CD14-positive monocyte (primary cell): ENCODE results near the gene MDGA2. TPM values are rescaled to one million over a fixed set of nuclear protein-coding genes. Genes with fewer than 3 reads are reported as not detected.

Source experiments
- DNase-seq, 3 donors: peaks; one replicate each; pipeline ENCODE4 v3.0.0-alpha.2; 2011 to 2022
- H2AFZ ChIP-seq: 2 replicates; pipeline ENCODE4 v1.6.0; 2012; ENCODE audit warnings: mild to moderate bottlenecking, low read depth, low read length, inconsistent platforms; ENCODE audit not compliant: insufficient read depth, poor library complexity, severe bottlenecking
- H3K27ac ChIP-seq, 2 donors: 1 replicate in 1 of 2; 2 replicates in 1 of 2; pipeline ENCODE4 v1.5.1; 2012 to 2013; ENCODE audit warnings: low read length in 2 of 2, control low read depth in 1 of 2, inconsistent platforms in 1 of 2, low read depth in 1 of 2, mild to moderate bottlenecking in 1 of 2
- H3K27me3 ChIP-seq, 2 donors: one replicate each; pipeline versions ENCODE4 v1.6.0 to v1.6.1; 2011 to 2013; ENCODE audit warnings: low read length in 2 of 2; ENCODE audit not compliant: control insufficient read depth in 2 of 2, insufficient read depth in 2 of 2
- H3K36me3 ChIP-seq, 2 donors: replicated peaks in 1 of 2; 1 replicate in 1 of 2; 2 replicates in 1 of 2; pipeline versions ENCODE4 v1.5.1 to v1.6.1; 2012 to 2013; ENCODE audit warnings: low read length in 2 of 2, control low read depth in 1 of 2, inconsistent platforms in 1 of 2, mild to moderate bottlenecking in 1 of 2; ENCODE audit not compliant: insufficient read depth in 2 of 2, control insufficient read depth in 1 of 2
- H3K4me1 ChIP-seq, 2 donors: 1 replicate in 1 of 2; 2 replicates in 1 of 2; pipeline versions ENCODE4 v1.5.1 to v1.6.1; 2012 to 2013; ENCODE audit warnings: low read length in 2 of 2, control low read depth in 1 of 2, inconsistent platforms in 1 of 2, mild to moderate bottlenecking in 1 of 2, moderate library complexity in 1 of 2; ENCODE audit not compliant: insufficient read depth in 2 of 2, control insufficient read depth in 1 of 2
- H3K4me2 ChIP-seq: replicated peaks from 2 replicates; pipeline ENCODE3; 2012; ENCODE audit warnings: low read length, moderate library complexity, mild to moderate bottlenecking; ENCODE audit not compliant: poor library complexity, severe bottlenecking; ENCODE audit errors: extremely low read depth
- H3K4me3 ChIP-seq, 3 experiments: fragments of 200-600 bp in 1 of 3; sonication (generic) in 1 of 3; replicated peaks in 1 of 3; 1 replicate in 2 of 3; 2 replicates in 1 of 3; pipeline ENCODE4 v1.5.1; 2011 to 2013; ENCODE audit warnings: low read length in 3 of 3, mild to moderate bottlenecking in 3 of 3, control low read depth in 2 of 3, low read depth in 2 of 3, inconsistent platforms in 1 of 3, moderate library complexity in 1 of 3
- H3K79me2 ChIP-seq: 2 replicates; pipeline ENCODE4 v1.6.0; 2012; ENCODE audit warnings: mild to moderate bottlenecking, control low read depth, inconsistent platforms, low read length, moderate library complexity; ENCODE audit not compliant: insufficient read depth
- H3K9ac ChIP-seq: 2 replicates; pipeline ENCODE4 v1.6.0; 2017; ENCODE audit warnings: low read length, mild to moderate bottlenecking; ENCODE audit not compliant: insufficient read depth, poor library complexity, severe bottlenecking
- H3K9me3 ChIP-seq, 2 donors: replicated peaks in 1 of 2; 1 replicate in 1 of 2; 2 replicates in 1 of 2; pipeline versions ENCODE4 v1.5.1 to v1.6.1; 2012 to 2013; ENCODE audit warnings: low read length in 2 of 2, control low read depth in 1 of 2; ENCODE audit not compliant: control insufficient read depth in 1 of 2, insufficient read depth in 1 of 2
- H4K20me1 ChIP-seq: 2 replicates; pipeline ENCODE4 v1.6.0; 2012; ENCODE audit warnings: mild to moderate bottlenecking, low read length, control low read depth, moderate library complexity; ENCODE audit not compliant: insufficient read depth
- H3K27ac Mint-ChIP-seq, 7 donors: one replicate each; pipeline ENCODE4 v1.8.0; 2020; ENCODE audit warnings: mild to moderate bottlenecking in 7 of 7, mixed read lengths in 7 of 7, moderate library complexity in 6 of 7, inconsistent platforms in 2 of 7
- H3K27me3 Mint-ChIP-seq, 3 donors: one replicate each; pipeline ENCODE4 v1.8.0; 2021 to 2022; ENCODE audit warnings: low read depth in 3 of 3, mild to moderate bottlenecking in 3 of 3, mixed read lengths in 3 of 3, moderate library complexity in 3 of 3, inconsistent platforms in 1 of 3
- H3K36me3 Mint-ChIP-seq, 2 donors: one replicate each; pipeline ENCODE4 v1.8.0; 2020; ENCODE audit warnings: mixed read lengths in 2 of 2, inconsistent platforms in 1 of 2, mild to moderate bottlenecking in 1 of 2
- H3K4me1 Mint-ChIP-seq: one replicate; pipeline ENCODE4 v1.8.0; 2020; ENCODE audit warnings: mild to moderate bottlenecking, mixed read lengths
- H3K4me3 Mint-ChIP-seq, 2 donors: one replicate each; pipeline ENCODE4 v1.8.0; 2020; ENCODE audit warnings: mild to moderate bottlenecking in 2 of 2, mixed read lengths in 2 of 2, moderate library complexity in 1 of 2
- H3K9me3 Mint-ChIP-seq, 7 donors: one replicate each; pipeline ENCODE4 v1.8.0; 2020 to 2022; ENCODE audit warnings: mixed read lengths in 7 of 7, mild to moderate bottlenecking in 6 of 7, moderate library complexity in 6 of 7, inconsistent platforms in 2 of 7
- CTCF ChIP-seq: fragments of 200-600 bp; IDR thresholded peaks from one replicate; pipeline ENCODE4 v1.8.0; 2022; ENCODE audit warnings: antibody characterized with exemption, mild to moderate bottlenecking
- WGBS: methylation state at CpG from one replicate; pipeline ENCODE4 v1.1.5; 2013; ENCODE audit warnings: missing lambda C conversion rate; ENCODE audit not compliant: insufficient coverage; 5-methylcytosine and 5-hydroxymethylcytosine counted together
- intact Hi-C, 2 donors: fragments of 100-400 bp; cut with micrococcal nuclease; formaldehyde crosslinking; loops; one replicate each; pipeline versions ENCODE4 v1.15.0 to v1.15.1; 2023
- polyA plus RNA-seq, 3 donors: library from polyadenylated mRNA; depleted of rRNA in 1 of 3; unstranded in 2 of 3; stranded (reverse) in 1 of 3; fragments of 300-500 nt in 2 of 3; fragments of >200 nt in 1 of 3; fragmentation: Illumina TruSeq in 2 of 3; gene quantifications; 1 replicate in 2 of 3; 2 replicates in 1 of 3; pipeline ENCODE4 v1.2.3, GENCODE V29; 2012 to 2021

The MDGA2 gene
- polyA plus RNA-seq, 3 donors: not detected

GRCh38 chr14:47595552-47595951, 79.9 kb downstream of the MDGA2 start:
- H3K4me2 ChIP-seq: no peak overlapping the region
- H3K9me3 ChIP-seq: no peaks in the 10 kb centered on the region
- no peaks in the 10 kb centered on the region for H3K36me3 ChIP-seq
- no CpG with 5 or more reads among the region's 1 CpG for WGBS
- no peak for DNase-seq
- Mint-ChIP-seq H3K4me1 (no peaks in the 10 kb centered on the region), H3K36me3 (no peaks in the 10 kb centered on the region), H3K4me3 (no peak overlapping the region), H3K27ac (no peak overlapping the region), H3K9me3 (peaks cover 0 to 10% (median 3%) of the 10 kb centered on the region in 7 donors), H3K27me3 (no peaks in the 10 kb centered on the region)
- H3K27ac ChIP-seq: no peak overlapping the region
- H3K4me3 ChIP-seq: no peak overlapping the region
- no peaks in the 10 kb centered on the region for H3K79me2 ChIP-seq
- no peak overlapping the region for H3K9ac ChIP-seq
- no peak overlapping the region for H2AFZ ChIP-seq
- TF ChIP-seq CTCF: no peak
- H4K20me1 ChIP-seq: no peaks in the 10 kb centered on the region
- intact Hi-C loops: no loop called here
- no peaks in the 10 kb centered on the region for H3K4me1 ChIP-seq
- H3K27me3 ChIP-seq: no peaks in the 10 kb centered on the region

GRCh38 chr14:47590767-47591495, 84.5 kb downstream of the MDGA2 start:
- Mint-ChIP-seq H3K27ac (no peak overlapping the region), H3K9me3 (peaks cover 0 to 9% (median 4%) of the 10 kb centered on the region in 7 donors), H3K27me3 (peaks cover 1 to 2% (median 2%) of the 10 kb centered on the region in 3 donors), H3K4me1 (no peaks in the 10 kb centered on the region), H3K36me3 (no peaks in the 10 kb centered on the region), H3K4me3 (no peak overlapping the region)
- TF ChIP-seq CTCF: no peak
- Histone ChIP-seq H3K79me2 (no peaks in the 10 kb centered on the region), H2AFZ (no peak overlapping the region), H3K27me3 (no peaks in the 10 kb centered on the region), H3K9me3 (no peaks in the 10 kb centered on the region), H3K36me3 (no peaks in the 10 kb centered on the region), H4K20me1 (no peaks in the 10 kb centered on the region), H3K9ac (no peak overlapping the region), H3K27ac (no peak overlapping the region), H3K4me3 (no peak overlapping the region), H3K4me2 (no peak overlapping the region), H3K4me1 (no peaks in the 10 kb centered on the region)
- intact Hi-C loops: no loop called here
- no peak for DNase-seq
- no CpG with 5 or more reads among the region's 2 CpGs for WGBS
